ENCODE measurements around the gene CNTNAP5.

DNA sequence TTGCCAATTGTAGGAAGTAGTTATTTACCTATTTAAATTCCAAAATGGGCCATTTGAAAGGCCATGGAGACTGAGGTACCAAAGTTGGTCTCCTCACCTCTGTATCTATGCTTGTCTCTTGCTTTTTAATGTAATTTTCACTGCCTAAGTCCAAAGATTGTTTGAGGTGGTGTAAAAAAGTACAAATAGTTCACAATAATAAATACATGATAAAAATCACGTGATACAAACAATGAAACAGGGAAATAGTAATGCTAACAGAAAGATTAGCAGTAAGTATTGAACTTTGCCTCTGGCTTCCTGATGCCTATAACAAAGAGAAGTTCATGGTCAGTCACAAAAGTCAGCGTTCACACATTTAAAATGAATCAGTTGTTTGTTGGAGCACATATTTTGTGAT, 67.6 kb downstream of the CNTNAP5 start:
- TF ChIP-seq, protein P1, sequence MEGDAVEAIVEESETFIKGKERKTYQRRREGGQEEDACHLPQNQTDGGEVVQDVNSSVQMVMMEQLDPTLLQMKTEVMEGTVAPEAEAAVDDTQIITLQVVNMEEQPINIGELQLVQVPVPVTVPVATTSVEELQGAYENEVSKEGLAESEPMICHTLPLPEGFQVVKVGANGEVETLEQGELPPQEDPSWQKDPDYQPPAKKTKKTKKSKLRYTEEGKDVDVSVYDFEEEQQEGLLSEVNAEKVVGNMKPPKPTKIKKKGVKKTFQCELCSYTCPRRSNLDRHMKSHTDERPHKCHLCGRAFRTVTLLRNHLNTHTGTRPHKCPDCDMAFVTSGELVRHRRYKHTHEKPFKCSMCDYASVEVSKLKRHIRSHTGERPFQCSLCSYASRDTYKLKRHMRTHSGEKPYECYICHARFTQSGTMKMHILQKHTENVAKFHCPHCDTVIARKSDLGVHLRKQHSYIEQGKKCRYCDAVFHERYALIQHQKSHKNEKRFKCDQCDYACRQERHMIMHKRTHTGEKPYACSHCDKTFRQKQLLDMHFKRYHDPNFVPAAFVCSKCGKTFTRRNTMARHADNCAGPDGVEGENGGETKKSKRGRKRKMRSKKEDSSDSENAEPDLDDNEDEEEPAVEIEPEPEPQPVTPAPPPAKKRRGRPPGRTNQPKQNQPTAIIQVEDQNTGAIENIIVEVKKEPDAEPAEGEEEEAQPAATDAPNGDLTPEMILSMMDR (IDR thresholded peaks at IDR 0.05), result no peak
- no peak for TF ChIP-seq POLR2A (IDR thresholded peaks at IDR 0.05)
